ENCODE measurements around the gene TLR1.
"Not testable (repeated sequence)": the region's sequence is repeated elsewhere in the genome, so short reads cannot be mapped to it uniquely, and the experiment has no call there.

Gene TLR1

DNA sequence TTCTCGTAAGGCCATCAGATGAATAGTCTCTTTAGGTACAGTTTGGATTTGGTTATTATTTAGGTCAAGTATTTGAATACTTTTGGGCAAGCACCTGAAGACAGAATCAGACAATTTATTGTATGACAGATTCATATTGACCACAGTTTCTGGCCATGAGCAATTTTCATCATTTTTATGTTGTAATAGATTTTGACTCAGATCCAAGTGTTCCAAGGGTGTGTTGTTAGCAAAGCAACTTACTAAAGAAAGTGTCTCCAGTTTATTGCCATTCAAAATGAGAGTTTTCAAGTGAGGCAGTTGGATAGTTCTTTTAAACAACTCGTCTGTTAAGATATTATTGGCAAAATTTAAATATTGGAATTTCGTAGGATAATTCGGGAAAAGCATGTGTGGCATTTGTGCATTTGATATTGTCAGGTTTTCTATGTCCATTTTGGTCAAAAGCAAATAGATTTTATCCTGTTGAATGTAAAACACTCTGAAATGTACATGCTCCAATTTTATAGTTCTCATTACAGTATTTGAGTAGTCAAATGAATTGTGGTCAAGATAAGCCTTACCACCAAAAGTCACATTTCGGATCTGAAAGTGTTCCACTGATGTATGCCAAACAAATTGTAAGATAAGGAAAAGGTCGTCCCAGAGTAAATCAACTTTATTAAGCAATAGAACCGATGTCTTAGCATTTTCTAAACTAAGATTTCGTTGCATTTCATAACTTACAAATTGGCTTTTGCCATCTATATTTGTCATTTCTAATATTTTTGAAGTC, 30.2 kb downstream of the TLR1 start:
- DNase-seq, result no peak

DNA sequence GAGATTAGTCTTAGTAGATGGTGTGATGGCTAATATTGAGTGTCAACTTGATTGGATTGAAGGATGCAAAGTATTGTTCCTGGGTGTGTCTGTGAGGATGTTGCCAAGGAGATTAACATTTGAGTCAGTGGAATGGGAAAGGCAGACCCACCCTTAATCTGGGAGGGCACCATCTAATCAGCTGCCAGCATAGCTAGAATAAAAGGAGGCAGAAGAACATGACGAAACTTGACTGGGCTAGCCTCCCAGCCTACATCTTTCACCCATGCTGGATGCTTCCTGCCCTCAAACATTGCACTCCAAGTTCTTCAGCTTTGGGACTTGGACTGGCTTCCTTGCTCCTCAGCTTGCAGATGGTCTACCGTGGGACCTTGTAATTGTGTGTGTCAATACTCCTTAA, 34.3 kb downstream of the TLR1 start:
- not testable (repeated sequence) for DNase-seq

DNA sequence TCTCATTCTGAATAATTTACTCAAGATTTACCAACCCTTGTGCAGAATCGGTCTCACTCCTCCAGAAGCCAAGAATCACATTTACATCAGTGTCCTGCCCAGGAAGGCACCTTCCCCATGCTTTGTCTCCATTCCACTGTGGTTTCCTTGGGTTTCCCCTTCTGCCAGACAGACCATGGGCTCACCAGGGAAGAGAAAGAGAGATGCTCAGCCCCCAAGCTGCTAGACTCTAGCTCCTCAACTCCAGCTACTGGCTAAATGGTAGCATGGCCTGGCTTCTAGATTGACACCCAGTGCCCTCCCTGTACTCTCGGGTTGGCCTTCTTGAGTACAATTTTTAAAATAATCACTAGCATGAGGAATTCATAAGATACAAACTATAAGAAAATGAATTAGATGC, 34.7 kb downstream of the TLR1 start:
- DNase-seq, result no peak

DNA sequence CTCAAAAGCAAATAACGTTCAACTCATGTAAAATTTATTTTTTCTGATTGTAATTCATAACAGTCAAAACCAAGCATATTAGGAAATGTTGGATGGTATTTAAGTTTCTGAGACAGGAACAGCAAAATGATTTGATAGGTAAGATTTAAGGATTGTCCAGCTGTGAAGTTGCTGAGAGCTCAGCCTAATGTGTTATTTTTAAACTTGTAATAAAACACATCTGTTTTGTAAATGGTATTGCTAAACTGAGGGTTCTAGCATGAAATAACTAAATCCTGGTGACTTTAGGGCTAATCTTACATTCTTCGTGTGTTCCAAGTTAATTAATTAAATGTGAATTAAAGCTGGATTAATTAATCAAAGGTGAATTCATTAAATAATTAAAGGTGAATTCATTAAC, 35.1 kb downstream of the TLR1 start:
- DNase-seq, result no peak

DNA sequence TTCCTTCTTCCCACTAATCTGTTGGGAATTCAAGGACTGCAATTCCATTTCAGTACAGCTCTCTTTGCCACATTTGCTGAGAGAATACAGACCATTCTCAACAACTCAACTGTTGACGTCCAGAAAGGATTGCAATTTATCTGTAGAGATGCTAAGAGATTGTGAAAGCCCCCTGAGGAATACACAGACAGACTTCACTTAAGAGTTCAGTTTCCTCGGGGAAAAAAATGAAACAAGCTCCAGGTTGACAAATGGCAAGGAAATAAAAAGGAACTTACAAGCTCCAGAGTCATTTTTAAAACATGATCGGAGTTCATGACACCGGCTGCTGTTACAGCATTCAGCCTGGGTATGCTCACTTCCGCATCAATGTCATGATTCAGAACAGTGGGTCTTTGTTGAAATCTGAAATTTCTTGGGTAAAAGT, 35.6 kb downstream of the TLR1 start:
- DNase-seq, result no peak

DNA sequence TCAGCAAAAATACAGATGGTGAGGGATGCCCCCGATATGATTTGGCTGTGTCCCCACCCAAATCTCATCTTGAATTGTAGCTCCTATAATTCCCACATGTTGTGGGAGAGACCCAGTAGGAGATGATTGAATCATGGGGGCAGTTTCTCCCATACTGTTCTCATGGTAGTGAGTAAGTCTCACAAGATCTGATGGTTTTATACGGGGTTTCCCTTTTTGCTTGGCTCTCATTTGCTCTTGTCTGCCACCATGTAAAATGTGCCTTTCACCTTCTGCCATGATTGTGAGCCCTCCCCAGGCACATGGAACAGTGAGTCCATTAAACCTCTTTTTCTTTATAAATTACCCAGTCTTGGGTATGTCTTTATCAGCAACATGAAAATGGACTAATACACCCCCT, 37.7 kb downstream of the TLR1 start:
- DNase-seq, result not testable (repeated sequence)

DNA sequence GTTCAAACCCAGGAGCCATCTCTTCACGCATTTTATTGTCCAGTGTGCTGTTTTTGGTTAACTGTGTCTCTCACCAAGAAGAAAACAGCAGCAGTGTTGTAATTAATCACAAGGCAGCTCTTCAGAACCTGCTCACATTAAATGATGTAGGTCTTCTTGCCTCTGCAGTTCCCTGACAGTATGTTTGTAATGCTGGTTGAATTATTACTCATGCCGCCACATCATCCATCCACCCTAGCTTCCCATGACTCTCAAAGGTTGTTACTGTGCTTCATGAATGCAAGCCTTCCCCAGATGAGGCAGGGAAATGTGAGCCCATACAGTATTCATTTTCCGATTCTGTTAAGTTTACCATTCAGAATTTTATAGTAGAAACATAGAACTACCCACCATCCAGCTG, 39.2 kb downstream of the TLR1 start:
- no peak for DNase-seq

DNA sequence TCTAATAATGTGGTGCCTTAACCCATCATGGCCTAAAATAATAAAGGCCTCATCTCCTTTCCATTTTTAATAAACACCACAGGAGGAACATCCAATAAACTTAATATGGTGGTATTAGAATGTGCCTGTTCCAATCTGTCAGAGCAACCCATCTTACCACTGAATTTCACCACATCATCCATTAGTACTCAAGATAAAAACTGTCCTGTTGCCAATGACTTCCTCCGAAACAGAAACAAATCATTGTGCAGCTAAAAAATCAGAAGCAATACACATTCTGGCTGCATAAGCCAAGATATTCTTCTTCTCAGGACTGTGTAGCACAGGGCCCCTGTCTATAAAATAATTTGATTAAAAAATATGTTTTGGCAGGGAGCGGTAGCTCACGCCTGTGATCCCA, 40.3 kb downstream of the TLR1 start:
- DNase-seq, result no peak

DNA sequence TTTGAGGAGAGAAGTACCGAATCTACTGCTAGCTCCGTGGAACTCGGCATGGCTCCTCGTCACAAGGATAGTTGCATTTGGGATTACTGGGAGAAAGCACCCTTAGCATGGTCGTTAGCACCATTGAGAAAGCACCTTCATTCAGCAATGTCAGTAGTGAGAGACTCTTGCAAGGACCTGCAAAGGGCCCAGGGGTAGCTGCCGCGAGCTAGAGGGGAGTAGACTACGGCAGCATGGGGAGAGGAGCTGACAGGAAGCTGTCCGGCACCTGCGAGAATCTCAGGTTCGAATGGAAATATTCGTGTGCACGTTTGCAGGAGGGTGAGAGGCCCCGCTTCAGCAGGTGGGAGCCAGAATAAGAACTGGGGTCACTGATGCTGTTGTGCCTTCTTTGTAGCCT, 42.0 kb downstream of the TLR1 start:
- DNase-seq, result no peak

DNA sequence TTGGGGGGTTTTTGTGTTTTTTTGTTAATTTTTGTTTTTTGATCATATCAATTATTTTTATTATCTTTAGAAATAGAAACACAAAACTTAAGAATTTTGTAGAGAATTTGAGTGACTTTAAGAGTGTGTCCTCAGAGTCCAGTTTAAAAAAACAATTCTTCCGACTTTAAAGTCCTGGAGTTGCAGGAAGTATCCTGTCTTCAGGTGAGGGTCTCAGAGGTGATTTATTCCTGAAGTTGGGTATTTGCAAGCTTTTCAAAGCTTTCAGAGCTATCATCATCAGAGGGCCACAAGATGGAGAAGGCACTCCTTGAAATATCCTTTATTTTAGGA, 44.8 kb downstream of the TLR1 start:
- no peak for DNase-seq

DNA sequence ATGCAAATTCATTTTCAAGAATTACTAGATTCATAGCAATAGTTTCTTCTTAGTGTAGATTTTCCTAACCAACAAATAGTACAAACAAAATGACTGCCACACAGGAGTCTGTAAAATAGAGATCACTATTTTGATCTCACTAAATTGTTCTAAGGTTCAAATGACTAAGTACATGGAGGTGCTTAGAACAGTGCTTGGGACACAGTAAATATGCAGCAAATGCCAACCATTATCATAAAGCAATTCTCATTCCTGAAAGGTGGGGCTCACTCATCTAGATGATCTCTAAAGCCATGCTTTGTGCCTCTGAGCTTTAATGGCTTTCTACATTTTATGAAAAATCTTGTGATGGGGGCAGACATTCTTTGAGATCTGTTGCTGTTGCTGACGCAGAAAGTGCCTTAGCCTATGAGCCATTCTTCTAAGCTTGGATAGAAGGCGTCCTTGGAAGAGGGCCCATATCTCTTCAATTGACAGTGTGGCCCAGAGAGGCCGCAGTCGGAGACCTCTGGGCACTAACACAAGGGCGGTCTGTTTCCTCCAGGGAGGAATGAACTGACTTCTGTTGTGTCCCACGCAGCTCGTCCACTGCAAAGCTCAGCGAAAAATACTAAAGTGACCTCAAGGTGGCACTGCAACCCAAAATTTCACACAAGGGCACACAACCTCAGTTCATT, 45.3 kb downstream of the TLR1 start:
- DNase-seq, result peak in 1 of 2 experiments; percentile 9

DNA sequence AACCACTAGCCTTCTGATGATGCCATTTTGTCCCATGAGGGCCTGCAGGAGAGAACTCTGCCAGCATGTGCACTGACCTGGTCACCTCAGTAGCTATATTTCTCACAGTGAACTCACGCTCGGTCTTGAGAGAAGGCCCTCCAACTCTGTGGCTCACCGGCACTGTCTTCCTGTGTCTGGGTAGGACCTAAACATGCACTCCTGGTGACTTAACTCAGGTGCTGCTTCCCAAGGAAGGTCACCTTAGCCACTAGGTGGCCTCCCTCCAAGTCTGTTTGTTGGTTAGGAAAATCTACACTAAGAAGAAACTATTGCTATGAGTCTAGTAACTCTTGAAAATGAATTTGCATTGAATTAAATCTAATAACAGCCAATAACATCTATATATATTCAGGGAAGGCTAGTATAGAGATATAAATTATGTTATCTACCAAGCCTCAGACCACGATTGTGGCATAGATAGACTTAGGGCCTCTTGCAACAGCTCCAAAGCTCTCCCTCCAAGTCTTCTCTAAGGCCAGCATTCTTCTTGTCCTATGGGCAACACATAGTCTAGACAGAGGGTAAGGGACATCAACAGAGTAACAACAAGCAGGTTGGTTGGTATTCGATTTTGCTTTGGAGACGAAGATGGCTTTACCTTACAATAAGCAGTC, 46.5 kb downstream of the TLR1 start:
- DNase-seq, result no peak

DNA sequence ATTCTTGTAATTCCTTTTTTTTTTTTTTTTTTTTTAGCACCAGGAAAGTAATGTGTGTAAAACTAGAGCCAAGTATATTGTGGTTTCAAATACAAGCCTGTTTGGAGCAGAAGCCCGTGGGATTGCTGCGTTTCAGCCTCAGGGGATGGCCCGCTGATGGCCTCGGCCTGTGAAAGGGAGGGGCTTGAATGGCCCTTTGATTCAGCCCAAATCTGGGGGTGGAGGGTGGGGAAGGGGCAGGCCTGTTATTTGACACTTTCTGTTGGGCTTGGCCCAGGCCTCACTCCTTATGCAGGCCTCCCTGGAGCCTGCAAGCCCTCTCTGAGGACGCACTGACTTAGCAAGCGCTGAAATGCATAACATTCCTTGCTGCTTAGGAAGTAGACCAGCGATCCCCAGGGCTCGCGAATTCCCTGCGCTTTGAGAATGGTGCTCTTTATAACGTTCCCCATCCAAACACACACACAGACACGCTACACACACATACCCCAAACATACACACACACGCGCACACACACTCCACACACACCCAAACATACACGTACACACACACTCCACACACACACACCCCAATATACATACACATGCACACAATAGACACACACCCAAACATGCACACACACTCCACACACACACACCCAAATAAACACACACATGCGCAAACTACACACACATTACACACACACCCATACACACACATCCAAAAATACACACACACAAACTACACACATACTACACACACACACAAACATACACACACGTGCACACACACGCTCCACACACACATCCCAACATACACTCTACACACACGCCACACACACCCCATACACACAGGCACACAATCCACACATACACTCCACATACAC, 51.4 kb downstream of the TLR1 start:
- DNase-seq, result peak in 1 of 2 experiments; percentile 30

DNA sequence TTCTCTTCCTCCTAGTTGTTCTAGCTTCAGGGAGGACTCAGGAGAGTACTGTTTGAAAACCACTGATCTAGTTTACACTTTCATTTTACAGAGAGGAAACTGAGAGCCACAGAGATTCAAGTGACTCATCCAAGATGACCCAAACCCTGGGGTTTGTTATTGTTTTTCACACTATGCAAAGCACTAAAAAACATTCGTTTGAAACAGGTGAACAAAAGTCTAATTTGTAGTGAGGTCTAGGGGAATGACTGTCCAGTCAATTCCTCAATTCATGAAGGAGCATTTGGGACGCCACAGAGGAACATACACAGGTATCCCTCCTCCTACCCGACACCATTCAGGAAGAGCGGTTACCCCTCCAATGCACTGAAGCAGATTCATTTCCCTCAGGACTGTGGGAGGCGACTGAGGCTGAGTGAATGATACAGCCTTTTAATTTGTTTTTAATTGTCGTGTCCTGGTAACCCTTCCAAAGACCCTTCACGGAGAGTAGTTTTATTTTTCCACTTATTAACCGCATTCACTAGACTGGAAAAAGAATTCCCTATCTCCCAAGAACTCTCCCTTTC, 52.1 kb downstream of the TLR1 start:
- no peak for DNase-seq

DNA sequence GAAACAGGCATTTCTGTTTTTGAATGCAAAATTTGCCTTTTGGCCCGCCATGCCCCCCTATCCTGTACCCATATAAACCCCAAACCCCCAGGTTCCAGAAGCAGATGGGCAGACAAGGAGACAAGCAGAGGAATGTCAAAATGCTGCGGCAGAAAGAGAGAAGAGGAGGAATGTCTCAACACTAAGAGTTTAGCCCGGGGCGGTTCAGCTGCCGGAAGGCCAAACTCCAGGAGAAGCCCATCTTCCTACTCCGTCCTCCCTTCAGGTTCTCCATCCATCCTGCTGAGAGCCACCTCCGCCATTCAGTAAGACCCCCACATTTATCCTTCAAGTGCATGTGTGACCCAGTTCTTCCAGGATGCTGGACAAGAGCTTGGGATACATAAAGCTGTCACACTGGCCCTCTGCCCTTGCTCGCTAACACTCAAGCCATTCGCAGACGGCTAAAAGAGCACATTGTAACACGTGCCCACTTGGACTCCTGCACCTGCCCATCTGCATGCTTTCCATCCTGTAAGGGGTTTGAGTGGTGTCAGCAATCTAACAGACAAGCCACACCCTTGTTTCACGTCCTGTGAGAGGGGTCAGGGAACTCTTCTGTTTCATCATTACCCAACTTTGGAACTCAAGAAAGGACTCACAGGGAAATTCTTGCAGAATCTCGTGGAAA, 53.1 kb downstream of the TLR1 start:
- DNase-seq, result peak in 1 of 2 experiments; percentile 11

DNA sequence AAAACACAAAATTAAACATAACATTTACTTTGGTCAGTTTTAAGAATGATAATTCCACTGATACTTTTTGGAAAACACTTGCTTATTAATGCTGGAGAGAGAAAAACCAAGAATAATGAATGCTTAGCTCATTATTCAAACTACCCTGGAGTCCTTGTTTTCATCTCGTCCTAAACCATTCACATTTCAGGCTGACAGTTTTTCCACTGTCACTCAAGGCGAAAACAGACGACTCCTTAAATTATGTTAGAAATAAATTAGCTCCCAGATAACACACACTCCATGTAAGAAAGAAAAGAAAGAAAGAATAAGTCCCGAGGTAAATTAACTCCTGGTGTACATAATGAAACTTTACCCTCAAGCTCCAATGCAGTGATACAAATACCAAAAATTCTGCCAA, 55.3 kb downstream of the TLR1 start:
- no peak for DNase-seq

DNA sequence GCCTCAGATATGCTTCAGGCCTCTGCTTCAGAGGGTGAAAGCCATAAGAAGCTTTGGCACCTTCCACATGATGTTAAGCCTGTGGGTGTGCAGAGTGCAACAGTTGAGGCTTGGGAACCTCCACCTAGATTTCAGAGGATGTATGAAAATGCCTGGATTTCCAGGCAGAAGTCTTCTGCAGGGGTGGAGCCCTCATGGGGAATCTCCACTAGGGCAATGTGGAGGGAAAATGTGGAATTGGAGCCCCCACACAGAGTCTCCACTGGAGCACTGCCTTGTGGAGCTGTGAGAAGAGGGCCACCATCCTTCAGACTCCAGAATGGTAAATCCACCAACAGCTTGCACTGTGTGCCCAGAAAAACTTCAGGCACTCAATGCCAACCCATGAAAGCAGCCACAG, 57.0 kb downstream of the TLR1 start:
- DNase-seq, result no peak

Measured in SHP77 (cell line).